DLD1 (cell line): ENCODE measurements around the gene MAB21L4.

Experiments
- in situ Hi-C: cut with HindIII; loops from 2 replicates; pipeline ENCODE4 v1.10.0; 2017; ENCODE audit warnings: low sequenced_read_pairs

MAB21L4 gene

DNA sequence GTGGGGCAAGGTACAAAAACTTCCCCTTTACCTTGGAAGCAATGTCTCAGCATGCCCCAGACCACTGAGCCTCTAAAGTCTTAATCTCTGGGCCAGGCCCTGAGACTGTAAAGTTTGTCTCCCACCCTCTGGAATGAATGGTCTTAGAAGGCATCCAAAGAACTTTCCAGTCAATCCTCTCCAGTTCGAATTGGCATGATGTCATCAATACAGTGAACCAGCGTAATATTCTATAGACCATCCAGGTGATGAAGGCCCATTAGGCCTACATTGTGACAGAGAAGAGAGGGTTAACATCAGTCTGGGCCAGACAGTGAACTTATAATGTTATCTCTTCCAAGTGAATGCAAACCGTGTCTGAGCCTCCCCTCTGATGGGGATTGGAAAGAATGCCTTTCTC, 11.2 kb downstream of the MAB21L4 start:
- in situ Hi-C loops, result no loop called here

DNA sequence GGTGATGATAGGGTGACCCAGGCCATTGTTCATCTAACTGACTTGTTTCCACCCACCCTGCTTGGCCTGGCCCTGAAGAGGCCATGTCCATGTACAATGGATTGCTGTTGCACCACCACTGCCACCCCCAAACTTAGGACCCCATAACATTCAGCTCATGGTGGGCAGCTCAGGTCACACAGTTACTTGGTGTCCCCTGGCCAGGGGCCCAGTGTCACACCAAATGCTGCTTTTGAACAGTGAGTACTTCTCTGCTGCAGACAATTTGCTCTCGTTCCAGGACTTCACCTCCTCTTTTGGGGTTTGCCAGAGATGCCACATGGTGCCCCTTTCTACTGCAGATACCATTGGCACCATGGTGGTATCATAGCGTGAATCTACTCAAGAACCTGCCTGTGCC, 11.7 kb downstream of the MAB21L4 start:
- in situ Hi-C loops, result no loop called here

- in situ Hi-C loops, result no loop called here
Measured at GRCh38 chr2:240881913-240882312, 14.0 kb downstream of the MAB21L4 start.

DNA sequence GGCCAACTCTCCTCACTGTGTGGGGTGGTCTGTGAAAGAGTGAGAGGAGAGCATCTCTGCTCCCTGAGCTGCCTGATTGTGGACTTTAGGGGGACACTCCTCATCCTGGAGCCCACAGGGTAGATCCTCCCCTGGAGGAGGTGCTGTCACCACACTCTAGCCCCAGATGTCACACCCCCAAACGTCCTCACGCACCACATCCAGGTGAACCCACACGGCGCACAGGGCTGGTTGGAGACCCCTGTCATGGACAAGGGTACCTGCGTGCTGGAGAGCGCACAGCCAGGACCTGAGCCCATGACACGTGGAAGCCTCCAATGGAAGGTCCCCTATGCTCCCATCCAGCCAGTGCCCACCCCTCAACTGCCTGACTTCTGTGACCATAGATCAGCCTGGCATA, 16.9 kb downstream of the MAB21L4 start:
- in situ Hi-C loops, result no loop called here

- in situ Hi-C loops, result no loop called here
Measured at GRCh38 chr2:240878341-240878936, 17.5 kb downstream of the MAB21L4 start.

DNA sequence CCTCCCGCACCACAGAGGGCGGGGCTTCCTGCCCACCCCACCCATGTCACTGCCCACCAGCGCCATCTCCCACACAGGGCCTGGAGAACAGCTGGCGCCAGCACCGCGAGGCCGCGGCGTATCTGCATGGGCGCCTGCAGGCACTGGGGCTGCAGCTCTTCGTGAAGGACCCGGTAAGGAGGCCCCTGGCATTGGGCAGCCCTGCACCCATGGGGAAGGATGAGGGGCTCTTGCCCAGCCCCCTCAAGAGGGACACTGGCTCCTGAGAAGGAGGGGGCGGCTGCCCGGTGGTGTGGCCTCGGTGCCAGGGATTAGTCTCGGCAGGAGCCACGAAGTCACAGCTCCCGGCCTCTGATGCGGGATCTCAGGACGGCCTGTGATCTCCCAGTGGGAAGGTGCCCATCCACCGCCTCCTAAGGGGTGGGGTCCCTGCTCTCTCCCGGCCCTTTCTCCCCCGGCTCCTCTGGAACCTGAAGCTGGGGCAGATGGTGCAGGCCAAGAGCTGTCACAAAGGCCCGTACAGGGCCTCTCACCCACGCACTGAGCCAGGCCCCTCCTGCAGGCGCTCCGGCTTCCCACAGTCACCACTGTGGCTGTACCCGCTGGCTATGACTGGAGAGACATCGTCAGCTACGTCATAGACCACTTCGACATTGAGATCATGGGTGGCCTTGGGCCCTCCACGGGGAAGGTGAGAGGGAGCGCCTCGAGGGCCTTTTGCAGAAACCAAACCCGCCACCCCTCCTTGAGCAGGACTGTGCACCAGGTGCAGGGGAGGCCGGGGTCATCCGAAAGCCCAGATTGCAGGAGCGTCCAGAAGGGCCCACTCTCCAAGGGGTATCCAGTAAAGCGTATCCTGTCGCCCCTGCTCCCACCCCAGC, 18.3 kb downstream of the MAB21L4 start:
- in situ Hi-C loops, result no loop called here

GRCh38 chr2:240876475-240877251, 19.3 kb downstream of the MAB21L4 start:
- in situ Hi-C loops, result no loop called here

- in situ Hi-C loops, result no loop called here
Measured at GRCh38 chr2:240876035-240876474, 19.9 kb downstream of the MAB21L4 start.

DNA sequence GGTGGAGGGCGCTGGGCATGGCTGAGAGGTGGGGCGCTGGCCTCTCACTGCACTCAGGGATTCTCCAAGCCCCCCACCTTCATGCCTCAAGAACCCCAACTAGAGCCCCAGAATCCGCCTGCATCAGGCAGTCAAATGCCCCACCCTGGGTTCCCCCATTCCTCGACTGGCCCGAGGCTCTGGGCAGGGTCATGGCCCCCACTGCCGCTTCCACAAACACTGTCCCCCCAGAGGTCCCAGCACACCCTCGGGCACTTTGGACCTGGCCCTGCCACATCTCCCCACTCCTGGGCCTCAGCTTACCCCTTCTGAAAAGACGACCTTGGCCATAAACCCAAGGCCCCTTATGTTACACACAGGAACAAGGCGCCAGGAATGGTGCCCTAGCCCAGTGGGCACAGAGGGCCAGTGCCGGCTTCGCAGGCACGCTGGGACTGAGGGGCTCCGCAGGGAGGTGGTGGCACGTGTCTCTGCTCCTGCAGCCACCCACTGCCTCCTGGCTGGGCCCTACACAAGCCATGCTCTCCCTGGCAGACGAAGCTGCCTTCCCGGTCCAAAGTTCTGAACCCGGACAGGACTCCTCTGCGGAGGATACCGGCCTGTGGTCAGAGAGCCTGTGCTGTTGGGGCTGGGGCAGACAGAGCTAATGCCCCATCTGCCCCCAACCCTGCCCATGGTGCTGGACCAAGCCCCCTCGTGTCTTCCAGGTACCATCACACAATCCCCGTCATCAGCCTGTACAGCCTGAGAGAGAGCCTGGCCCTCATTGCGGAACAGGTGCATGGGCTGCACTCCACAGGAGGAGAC, 20.5 kb downstream of the MAB21L4 start:
- in situ Hi-C loops, result no loop called here

DNA sequence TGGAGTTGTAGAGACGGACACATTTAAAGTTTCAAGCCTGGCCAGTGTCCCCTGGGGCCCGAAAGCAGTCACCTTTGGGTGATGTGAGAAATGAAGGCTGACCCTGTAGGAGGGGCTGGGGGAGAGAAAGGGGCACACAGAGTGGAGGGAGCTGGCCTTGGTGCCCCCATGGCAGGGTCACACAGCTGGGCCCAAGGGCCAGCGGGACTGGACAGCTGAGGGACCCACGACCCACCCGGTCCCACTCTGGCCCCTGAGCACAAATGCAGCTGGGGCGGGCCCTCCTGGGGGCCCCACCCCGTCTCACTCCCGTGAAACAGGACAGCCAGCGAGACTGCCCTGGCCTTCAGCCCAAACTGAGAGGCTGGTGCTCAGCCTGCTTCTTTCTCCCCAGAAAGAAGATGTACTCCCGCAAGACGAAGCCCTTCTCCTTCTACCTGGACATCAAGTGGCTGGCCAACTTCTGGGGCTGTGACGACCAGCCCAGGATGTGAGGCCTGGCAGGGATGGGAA, 21.2 kb downstream of the MAB21L4 start:
- in situ Hi-C loops, result no loop called here

GRCh38 chr2:240873805-240874714, 21.9 kb downstream of the MAB21L4 start:
- in situ Hi-C loops, result no loop called here

- in situ Hi-C loops, result no loop called here
Measured at GRCh38 chr2:240873098-240873788, 22.7 kb downstream of the MAB21L4 start.

GRCh38 chr2:240872317-240873097, 23.4 kb downstream of the MAB21L4 start:
- in situ Hi-C loops, result no loop called here

- in situ Hi-C loops, result no loop called here
Measured at GRCh38 chr2:240871071-240871958, 24.6 kb downstream of the MAB21L4 start.

GRCh38 chr2:240869956-240870875, 25.7 kb downstream of the MAB21L4 start:
- in situ Hi-C loops, result no loop called here
